HG02938 (cell line): Measurements from ENCODE around the gene ZDHHC19.
"Not testable (repeated sequence)": the region's sequence is repeated elsewhere in the genome, so short reads cannot be mapped to it uniquely, and the experiment has no call there.

Source experiments
- ATAC-seq: cut with Tn5 transposase; IDR thresholded peaks from one replicate; pipeline ENCODE4 v1.9.1; 2021; ENCODE audit warnings: mild to moderate bottlenecking, moderate library complexity; ENCODE audit not compliant: unreplicated experiment

ZDHHC19 gene, protein sequence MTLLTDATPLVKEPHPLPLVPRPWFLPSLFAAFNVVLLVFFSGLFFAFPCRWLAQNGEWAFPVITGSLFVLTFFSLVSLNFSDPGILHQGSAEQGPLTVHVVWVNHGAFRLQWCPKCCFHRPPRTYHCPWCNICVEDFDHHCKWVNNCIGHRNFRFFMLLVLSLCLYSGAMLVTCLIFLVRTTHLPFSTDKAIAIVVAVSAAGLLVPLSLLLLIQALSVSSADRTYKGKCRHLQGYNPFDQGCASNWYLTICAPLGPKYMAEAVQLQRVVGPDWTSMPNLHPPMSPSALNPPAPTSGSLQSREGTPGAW

DNA sequence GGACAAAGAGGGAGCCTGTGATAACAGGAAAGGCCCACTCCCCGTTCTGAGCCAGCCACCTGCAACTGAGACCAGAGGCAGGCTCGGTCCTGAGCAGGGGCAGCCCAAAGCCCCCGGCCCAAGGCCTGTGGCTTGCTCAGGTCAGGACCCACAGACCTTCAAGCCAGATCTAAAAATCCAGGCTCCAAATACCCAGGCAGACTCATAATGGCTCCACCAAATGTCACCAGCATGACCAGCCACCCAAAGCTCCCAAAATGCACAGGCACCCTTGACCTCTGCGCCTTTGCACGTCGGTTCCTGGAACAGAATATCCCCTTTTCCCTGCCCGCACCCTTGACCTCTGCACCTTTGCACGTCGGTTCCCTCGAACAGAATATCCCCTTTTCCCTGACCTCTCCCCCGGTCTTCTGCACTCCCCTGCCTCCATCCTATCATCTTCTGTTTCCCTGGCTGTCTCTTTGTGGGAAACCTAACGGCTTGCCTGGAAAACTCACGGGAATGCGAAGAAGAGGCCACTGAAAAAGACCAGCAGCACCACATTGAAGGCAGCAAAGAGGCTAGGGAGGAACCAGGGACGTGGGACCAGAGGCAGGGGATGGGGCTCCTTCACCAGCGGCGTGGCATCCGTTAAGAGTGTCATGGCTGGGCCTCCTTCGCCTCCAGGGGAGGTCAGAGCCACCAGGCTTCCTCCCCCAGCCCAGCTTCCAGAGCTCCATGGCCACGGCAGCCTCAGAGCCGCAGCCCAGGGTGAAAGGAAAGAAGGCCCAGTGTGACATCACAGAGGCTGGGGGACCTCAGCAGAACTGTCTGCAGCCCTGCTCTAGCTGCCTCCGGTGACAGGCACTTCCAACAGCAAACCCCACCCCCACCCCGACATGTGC is at the start of gene ZDHHC19:
Gene ZDHHC19 (minus strand): TSS at position 728 of the 884 bp plus-strand sequence. CDS start 85 bp downstream, at position 643.
- ATAC-seq = no peak

DNA sequence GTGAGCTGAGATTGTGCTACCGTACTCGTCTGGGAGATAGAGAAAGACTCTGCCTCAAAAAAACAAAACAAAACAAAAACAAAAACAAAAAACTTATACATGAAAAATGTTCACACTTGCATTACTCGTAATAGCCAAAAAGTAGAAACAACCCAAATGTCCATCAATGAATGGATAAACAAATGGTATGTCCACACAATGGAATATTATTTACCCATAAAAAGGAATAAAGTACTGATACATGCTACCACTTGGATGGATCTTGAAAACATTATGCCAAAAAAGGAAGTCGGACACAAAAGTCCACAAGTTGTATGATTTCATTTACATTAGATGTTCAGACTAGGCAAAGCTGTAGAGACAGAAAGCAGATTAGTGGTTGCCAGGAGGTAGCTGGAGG is 49.6 kb upstream of the ZDHHC19 start:
- ATAC-seq = no peak

DNA sequence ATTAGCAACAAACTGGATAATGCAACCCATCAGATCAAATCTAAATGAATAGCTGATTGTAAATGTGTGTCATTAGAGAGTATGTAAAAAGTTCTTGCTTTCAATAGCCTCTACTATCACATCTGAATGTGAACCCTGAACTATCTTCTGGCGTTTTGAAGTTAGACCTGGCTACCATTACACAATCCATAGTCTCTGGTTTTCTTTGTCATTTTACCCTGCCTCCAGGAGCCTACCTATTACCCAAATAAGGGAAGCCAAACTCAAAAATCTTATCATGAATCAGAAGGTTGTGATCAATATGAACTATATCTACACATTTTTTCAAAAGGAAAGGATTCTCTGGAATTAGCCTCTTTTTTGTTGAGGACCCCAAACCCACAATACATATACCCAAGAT is 44.6 kb upstream of the ZDHHC19 start:
- ATAC-seq = no peak

DNA sequence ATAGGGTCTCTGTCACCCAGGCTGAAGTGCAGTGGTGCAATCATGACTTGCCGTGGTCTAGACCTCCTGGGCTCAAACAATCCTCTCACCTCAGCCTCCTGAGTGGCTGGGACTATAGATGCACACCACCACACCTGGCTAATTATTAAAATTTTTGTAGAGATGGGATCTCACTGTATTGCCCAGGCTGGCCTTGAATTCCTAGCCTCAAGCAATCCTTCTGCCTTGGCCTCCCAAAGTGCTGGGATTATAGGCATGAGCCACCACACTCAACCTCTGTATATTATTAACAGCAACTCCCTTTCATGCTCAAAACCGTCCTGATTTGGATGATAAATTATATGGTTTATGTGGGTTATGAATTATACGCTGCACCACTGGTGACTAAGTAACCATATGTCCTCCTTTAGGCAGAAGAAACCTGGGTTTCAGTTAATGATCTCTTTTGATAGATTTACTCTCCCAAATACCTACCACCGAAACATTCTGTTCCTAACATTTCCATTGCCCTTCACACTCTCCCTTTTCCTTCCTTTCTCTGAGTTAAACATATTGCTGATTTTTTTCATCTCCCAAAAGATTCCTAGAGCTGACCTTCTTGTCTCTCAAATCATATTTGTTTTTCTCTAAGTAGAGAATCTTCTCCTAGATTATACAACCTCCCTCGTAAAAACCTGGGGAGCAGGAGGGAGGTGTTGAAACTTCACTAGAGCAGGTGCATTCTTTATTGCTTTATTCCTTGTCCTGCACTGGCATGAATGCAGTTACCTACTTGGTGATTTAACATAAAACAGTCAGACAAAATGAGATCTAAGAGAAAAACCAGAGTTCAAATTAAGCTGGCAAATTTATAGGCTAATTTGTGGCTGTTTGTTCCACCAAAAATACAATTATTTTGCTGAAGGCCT is 43.4 kb upstream of the ZDHHC19 start:
- ATAC-seq = no peak

DNA sequence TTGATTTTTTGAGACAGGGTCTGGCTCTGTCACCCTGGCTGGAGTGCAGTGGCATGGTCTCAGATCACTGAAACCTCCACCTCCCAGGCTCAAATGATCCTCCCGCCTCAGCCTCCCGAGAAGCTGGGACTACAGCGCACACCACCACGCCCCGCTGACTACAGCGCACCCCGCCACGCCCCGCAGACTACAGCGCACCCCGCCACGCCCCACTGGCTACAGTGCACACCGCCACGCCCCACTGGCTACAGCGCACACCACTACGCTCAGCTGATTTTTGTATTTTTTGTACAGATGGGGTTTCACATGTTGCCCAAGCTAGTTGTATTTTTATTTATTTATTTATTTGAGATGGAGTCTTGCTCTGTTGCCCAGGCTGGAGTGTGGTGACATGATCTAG is 40.7 kb upstream of the ZDHHC19 start:
- ATAC-seq = no peak

DNA sequence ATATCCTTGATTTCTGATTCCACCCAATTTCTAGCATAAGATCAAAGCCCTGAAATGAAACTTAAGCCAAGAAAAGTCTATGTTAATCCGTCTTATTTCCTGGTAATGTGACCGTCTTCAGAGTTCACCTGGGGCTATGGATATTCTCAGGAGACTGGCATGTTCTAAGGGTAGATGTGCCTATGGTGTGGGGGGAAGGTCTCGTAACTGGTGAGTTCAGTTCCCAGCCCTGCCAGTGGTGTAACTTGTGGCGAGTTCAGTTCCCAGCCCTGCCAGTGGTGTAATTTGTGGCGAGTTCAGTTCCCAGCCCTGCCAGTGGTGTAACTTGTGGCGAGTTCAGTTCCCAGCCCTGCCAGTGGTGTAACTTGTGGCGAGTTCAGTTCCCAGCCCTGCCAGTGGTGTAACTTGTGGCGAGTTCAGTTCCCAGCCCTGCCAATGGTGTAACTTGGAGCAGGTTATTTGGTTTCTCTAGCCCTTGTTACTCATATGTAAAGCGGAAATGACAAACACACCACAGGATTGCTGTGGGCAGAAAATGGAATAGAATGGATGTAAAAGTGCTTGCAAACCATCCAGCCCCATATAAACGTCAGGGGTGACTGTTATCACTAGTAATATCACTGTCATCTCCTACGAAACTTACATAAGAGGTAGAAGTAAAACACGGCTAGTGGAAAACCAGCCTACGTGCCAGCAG is 35.6 kb upstream of the ZDHHC19 start:
- ATAC-seq = no peak

DNA sequence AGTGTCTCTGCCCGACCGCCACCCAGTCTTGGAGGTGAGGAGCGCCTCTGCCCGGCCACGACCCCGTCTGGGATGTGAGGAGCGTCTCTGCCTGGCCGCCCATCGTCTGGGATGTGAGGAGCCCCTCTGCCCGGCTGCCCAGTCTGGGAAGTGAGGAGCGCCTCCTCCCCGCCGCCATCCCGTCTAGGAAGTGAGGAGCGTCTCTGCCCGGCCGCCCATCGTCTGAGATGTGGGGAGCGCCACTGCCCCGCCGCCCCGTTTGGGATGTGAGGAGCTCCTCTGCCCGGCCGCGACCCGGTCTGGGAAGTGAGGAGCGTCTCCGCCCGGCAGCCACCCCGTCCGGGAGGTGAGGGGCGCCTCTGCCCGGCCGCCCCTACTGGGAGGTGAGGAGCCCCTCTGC is 33.0 kb upstream of the ZDHHC19 start:
- ATAC-seq = not testable (repeated sequence)

DNA sequence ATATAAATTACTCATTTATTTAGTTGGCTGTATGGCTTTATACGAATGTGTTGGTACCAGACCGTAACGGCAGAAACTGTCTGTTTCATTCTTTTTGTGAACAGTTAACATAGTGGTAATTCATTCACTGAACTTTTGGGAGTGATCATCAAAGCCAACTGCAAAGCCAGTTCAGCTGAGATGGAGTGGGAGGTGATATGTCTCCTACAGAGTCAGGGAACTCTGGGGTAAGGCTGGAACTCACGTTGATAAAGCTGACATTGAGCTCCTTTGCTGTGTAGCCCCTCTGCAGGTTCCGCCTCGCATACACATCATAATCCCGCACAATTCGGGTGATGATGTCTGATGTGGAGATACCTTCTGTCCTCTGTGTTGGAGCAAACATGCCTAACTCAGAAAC is 30.5 kb upstream of the ZDHHC19 start:
- no peak for ATAC-seq

DNA sequence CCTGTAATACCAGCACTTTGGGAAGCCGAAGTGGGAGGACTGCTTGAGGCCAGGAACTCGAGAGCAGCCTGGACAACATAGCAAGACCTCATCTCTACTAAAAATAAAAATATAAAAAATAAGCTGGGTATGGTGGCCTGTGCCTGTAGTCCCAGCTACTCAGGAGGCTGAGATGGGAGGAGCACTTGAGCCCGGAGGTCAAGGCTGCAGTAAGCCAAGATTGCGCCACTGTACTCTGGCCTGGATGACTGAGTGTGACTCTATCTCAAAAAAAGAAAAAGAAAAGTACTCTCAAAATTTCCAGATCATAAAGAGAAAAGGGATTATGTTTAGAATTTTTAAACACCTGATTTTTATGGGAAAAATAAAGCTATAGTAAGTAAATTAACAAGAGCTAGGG is 29.2 kb upstream of the ZDHHC19 start:
- ATAC-seq = no peak

DNA sequence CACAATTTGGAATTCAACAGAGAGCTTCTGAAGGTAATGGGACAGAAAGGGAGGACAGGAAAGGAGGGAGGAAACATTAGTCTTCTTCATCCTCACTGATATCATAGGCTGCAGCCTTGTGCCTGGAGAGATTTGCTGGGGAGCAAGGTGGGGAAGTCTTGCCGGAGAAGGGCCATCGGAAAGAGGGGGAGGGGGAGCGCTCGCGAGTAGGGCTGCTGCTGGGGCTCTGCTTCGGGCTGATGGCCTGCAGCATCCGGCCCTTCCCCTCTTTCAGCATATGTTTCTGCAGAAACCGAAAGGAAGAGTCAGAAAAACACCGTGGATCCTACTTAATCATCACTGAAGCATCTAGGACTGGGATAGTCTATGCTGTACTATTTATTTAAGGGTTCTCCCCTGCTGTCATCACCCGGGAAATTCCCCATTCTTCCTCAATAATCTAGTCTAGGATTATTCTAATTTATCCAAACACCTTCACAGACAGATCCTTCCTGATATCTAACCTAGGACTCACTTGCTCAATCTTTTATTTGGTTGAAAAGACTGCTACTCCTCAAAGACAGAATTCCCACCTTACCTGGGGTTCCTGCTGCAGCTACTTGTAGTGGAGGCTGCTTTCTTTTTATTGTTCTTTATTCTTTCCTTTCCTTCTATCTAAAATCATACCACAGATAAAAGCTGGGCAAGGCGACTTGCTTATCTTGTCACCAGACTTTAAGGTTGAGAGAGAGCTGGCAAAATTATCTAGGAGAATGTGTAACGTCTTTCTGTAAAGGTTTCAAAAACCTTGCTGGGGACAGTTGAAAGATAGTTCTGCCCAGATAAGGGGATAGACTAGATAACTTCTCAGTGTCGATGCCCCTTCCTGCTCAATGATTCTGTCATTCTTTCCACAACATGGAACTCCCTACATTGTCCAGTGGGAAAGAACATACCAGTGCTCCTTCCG is 27.7 kb upstream of the ZDHHC19 start:
- no peak for ATAC-seq

DNA sequence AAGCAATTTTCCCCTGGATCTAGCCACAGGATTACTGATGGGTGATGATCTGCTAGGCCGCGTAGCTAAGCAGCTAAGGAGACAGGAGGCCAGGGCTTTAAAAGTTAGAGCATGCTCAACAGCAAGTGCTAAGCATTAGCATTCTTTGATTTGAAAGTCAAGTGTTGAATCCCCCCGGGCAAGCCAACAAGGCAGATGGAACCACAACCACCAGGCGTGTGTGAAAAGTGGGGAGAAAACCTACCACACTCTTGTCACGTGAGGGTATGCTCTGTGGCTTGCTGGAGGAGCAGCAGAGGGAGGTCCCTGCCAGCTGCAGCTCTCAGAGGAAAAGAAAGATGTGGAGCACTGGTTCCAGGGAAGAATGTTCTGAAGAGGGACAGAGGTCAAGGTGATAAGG is 26.0 kb upstream of the ZDHHC19 start:
- ATAC-seq = no peak

DNA sequence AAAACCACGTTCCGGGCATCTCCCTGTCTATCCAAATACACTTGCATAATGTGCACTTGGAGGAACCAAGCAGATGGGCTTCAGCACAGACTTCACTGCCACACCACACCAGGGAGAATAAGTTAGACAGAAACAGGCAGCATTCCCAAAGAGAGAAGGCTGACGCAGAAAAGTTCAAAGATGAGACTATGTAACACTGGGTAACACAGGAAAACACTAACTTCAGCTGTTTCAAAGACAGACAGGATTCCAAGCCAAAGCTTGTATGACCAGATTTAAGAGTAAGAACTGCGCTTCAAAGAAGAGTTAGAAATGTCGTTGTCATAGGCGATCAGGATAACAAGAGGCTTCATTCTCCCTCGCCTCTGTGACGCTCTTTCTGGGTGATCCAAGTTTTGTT is 25.0 kb upstream of the ZDHHC19 start:
- no peak for ATAC-seq

DNA sequence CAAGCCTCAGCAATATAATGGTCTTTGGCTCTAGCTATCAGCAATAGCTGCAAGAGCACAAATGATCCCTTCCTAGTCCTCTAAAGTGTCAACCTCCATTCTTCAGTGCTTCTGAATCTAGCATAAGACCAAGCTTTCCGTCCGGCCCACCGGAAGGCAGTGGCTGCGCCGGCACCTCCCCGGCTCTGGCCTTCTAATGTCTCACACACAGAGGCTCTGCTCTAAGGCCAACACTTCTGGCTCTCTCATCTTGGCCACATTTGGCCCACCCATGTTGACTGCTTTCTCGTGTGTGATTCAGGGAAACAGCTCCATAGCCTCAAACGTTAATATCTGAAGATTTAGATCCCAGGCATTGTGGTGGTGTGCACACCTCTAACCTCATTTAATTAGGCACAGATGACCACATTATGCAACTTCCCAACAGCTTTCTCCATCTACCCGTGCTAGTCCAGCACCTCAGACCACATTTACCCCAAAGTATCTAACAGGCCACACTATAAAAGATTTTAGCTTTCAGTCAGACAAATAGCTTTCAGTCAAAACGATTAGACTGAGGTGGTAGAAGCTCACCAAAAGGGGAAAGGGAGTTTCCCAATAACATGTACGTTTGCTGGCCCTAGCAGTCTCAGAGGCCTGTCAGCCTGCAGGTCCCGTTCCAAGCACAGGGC is 24.4 kb upstream of the ZDHHC19 start:
- no peak for ATAC-seq

DNA sequence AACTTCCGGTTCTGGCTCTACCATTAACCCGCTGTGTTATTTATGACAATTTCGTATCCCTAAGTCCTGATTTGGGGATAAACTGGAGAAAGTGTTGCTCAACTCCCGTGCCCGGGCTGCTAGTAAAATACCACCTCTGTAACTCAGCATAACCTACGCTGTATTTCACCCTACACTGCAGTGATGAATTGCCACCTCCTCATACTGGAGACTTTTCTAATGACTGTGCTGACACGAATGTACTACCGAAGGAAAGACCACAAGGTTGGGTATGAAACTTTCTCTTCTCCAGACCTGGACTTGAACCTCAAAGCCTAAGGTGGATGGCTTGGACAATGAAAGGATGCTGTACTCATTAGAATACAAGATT is 21.7 kb upstream of the ZDHHC19 start:
- ATAC-seq = no peak

DNA sequence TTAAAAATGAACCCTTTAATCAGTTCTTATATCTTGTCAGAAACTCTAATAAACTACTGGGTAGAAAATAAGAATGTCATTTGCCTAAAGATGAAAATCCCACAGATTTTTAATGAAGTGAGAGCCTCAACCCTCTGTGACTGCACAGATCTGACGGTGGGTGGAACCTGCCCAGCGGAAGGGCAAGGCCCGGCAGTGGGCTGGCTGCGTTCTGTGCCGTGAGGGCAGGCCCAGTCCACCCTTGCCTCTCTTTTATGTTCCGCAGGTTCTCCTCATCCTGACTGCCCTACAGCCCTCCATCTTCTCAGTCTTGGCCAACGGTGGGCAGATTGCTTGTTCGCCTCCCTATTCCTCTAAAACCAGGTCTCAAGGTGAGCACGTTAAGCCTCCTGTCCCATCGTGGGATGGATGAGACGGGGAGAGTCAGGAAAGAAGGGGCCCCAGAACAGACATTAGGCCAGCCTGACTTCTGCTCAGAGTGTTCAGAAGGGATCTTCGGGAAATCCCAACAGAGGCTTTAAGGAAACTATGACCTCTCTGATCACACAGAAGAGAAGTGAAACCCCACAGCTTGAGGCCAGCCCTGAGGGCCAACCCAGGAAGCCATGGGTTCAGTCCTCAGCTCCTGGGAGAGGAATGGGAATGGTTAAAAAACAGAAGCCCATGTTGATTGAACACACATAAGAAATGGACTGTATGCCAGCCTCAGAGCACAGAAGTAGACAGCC is 21.1 kb upstream of the ZDHHC19 start:
- no peak for ATAC-seq

DNA sequence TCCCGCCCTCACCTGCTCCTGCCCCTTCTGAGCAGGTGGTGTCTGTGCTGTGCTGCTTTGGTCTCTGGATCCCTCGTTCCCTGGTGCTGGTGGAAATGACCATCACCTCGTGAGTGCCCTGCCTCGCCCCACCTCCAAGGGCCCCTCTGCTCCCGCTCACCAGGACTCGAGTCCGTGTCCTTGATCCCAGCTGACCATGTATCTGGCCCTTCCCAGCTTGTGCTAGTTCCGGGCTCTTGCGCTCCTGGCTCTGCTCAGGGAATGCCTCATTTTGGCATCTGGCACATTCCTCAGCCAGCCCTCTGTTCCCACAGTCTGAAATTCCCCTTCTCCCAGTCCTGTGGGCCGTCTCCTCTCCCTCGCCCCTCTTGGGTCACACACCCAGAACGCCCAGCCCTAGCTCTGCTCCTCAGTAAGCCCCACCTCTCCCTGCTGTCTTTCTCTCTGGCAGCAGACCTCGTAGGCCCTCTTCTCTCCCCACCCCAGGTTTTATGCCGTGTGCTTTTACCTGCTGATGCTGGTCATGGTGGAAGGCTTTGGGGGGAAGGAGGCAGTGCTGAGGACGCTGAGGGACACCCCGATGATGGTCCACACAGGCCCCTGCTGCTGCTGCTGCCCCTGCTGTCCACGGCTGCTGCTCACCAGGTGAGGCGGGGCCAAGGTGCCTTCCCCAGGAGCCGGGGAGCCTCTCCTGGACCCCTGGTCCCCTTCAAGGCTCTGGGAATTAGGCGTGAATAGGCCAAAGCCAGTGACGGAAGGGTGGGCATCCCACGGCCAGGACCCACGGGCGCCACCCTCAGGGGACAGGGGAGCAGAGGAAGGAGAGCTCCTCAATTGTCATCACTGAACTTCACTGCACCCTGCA is 16.7 kb upstream of the ZDHHC19 start:
- no peak for ATAC-seq

DNA sequence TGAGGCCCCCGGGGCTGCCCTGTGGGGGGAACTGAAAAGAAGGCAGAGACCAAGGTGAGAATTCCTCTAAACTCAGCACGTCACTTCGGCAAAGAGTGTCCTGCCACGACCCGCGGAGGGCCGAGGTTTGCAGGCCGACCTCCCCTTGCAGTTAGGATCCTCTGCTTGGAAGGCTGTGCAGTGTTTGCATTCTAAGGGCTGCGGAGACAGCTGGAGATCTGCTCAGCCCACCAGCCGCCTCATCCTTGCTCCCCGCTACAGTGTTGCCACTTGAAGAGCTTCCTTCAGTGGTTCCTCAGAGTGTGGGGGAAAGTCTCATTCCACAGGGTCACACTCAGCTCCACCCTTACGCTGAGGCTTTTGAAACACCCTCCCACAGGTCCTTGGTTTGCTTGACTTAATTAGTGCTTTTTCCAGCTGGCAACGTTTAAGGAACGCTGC is 15.9 kb upstream of the ZDHHC19 start:
- ATAC-seq = no peak
